ENCODE measurements around the gene B3GAT1.

DNA sequence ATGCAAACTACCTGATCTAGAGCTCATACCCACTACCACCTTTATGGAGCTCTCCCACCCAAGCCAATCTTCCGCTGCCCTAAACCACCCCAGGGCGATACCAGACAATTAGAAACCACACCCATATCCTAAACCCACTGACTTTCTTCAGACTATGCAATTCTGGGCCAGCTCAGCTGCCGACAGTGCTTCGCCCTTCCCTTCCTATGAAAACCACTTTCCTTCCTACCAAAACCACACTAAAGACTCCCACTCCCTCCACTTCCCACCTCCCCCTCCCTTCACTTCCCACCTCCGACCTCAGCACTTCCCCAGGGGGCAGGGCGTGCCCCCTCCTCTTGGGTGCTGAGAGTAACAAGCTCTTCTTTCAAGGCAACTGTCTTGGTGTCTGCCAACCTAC is 25.1 kb downstream of the B3GAT1 start:
- TF ChIP-seq, protein P1, sequence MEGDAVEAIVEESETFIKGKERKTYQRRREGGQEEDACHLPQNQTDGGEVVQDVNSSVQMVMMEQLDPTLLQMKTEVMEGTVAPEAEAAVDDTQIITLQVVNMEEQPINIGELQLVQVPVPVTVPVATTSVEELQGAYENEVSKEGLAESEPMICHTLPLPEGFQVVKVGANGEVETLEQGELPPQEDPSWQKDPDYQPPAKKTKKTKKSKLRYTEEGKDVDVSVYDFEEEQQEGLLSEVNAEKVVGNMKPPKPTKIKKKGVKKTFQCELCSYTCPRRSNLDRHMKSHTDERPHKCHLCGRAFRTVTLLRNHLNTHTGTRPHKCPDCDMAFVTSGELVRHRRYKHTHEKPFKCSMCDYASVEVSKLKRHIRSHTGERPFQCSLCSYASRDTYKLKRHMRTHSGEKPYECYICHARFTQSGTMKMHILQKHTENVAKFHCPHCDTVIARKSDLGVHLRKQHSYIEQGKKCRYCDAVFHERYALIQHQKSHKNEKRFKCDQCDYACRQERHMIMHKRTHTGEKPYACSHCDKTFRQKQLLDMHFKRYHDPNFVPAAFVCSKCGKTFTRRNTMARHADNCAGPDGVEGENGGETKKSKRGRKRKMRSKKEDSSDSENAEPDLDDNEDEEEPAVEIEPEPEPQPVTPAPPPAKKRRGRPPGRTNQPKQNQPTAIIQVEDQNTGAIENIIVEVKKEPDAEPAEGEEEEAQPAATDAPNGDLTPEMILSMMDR (IDR thresholded peaks at IDR 0.05), result no peak
- TF ChIP-seq TAF1 (IDR thresholded peaks at IDR 0.05; ENCODE audit: borderline replicate concordance, low read depth, low read length) (no peak), POLR2AphosphoS5 (IDR thresholded peaks at IDR 0.05; ENCODE audit: low read depth, low read length) (no peak), JUND (IDR thresholded peaks at IDR 0.05) (no peak), NRF1 (IDR thresholded peaks at IDR 0.05; ENCODE audit: low read depth, low read length) (no peak), SMC3 (IDR thresholded peaks at IDR 0.05; ENCODE audit: low read depth, low read length) (no peak), GABPA (IDR thresholded peaks at IDR 0.05; ENCODE audit: low read depth) (no peak), EP300 (IDR thresholded peaks at IDR 0.05; ENCODE audit: borderline replicate concordance in 1 of 2, low read depth in 1 of 2, low read length in 1 of 2) (no peak), RXRA (IDR thresholded peaks at IDR 0.05; ENCODE audit: borderline replicate concordance, low read depth) (no peak), EZH2phosphoT487 (IDR thresholded peaks at IDR 0.05; ENCODE audit: borderline replicate concordance, low read depth) (no peak), RCOR1 (IDR thresholded peaks at IDR 0.05; ENCODE audit: low read length) (no peak), YY1 (IDR thresholded peaks at IDR 0.05; ENCODE audit: low read depth) (no peak)
- TF ChIP-seq, protein P2, sequence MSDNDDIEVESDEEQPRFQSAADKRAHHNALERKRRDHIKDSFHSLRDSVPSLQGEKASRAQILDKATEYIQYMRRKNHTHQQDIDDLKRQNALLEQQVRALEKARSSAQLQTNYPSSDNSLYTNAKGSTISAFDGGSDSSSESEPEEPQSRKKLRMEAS (IDR thresholded peaks at IDR 0.05; ENCODE audit: low read depth), result no peak

Data from SK-N-SH (cell line).